ENCODE results near the gene FOXS1.
"Not testable (repeated sequence)": the region's sequence is repeated elsewhere in the genome, so short reads cannot be mapped to it uniquely, and the experiment has no call there.

Gene FOXS1

GRCh38 chr20:31820228-31820627 lies 25.2 kb downstream of the FOXS1 start:
- no peak for DNase-seq

GRCh38 chr20:31819083-31819784 lies 26.2 kb downstream of the FOXS1 start, which contains the start of gene MYLK2:
MYLK2 (plus strand) TSS chr20:31819356; CDS start chr20:31819581, 225 bp downstream.
- DNase-seq = no peak

DNA sequence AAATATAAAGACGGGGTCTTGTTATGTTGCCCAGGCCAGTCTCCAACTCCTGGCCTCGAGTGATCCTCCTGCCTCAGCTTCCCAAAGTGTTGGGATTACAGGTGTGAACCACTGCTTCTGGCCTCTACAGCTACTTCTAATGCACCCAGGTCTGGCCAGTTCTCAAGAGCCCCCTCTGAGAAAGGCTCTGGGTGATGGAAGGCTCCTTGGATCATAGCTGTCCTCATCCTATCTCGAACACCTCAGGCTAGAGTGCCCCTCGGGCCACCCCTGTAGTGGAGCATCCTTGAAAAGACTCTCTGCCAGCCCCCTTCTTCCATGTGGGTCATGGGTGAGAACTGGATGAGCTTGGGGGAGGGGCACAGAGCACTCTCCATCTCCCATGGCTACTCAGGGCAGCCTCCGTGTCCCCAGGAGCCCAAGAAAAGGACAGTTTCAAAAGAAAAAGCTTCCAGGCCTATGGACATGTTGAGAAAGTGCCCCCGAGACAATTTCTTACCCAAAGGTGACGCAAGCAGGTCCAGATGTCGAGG lies 27.0 kb downstream of the FOXS1 start:
- no peak for DNase-seq

DNA sequence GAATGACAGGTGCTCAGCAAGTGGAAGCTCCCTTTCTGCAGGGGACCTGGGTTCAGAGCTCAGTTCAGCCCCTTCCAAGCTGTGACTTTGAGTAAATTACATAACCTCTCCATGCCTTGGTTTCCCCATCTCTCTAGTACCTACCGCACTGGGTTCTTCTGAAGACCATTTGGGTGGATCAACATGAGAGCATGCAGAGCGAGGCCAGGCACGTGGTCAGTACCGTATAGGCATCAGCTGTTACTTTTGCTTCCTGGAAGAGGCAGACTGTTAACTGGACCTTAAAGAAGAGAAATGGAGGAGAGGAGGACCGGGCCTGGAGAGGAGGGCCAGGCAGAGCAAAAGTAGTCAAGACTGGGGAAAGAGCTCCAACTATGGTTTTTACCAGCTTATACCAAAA lies 27.9 kb downstream of the FOXS1 start:
- DNase-seq = no peak

DNA sequence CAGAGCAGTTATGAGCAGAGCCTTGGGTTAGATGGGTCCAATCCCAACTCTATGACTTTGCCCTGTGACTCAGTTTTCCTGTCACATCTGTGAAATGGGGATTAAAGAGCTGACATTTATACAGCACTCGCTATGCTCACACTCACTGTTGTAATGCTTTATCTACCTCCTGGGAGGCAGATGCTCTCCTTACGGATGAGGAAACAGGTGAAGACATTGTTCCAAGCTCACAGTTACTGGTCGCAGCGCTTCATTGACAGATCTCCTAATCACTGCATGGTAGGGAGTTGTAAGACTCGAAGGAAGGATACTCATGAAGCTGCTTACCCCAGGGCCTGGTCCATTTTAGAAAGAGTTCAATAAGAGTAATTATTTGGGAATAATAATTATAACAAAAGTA lies 29.2 kb downstream of the FOXS1 start:
- no peak for DNase-seq

DNA sequence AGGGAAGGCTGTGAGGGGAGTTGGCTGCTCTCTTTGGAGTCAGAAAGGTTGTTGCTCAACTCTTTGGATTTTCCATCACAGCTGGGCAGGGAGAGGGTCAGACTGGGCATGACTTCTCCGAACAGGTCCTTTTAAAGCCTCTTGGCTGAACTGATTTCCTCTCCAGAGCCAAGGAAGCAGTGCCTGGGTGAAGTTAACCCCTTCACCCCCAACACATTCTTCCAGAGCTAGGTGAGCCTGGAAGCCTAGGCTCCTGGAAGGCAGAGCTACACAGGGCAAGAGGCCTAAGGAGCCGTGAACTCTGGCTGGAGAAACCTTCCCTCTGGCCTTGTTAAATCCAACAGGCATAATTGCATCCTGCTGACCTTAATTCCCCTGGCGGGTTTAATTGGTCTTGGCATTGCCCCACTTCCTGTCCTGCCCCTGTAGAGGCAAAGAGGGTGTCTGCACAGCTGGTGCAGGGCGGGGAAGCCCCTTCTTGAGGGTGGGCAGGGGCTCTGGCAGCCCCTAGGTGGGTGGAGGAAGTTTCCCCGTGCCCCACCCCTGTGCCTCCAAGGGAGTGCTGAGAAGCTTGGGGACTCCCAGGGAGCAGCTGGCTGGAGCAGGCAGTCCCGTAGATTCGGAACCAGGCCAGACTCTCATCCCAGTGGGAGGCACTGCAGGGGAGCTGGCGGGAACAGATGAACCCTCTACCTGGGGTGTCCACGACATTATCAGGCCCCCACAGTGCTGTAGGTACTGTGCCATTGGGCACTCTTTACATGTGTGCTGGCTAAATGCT lies 29.8 kb downstream of the FOXS1 start:
- DNase-seq = no peak

DNA sequence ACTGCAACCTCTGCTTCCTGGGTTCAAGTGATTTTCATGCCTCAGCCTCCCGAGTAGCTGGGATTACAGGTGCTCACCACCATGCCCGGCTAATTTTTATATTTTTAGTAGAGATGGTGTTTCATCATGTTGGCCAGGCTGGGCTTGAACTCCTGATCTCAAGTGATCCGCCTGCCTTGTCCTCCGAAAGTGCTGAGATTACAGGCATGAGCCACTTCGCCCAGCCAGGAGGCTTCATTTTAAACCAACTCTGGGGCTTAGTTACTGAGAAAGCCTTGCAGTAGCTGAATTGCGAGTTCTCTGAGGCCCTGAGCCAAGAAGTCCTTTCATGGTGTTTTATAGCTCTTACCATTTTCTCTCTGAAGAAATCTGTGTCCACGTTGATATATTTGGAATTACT lies 31.3 kb downstream of the FOXS1 start:
- DNase-seq = not testable (repeated sequence)

DNA sequence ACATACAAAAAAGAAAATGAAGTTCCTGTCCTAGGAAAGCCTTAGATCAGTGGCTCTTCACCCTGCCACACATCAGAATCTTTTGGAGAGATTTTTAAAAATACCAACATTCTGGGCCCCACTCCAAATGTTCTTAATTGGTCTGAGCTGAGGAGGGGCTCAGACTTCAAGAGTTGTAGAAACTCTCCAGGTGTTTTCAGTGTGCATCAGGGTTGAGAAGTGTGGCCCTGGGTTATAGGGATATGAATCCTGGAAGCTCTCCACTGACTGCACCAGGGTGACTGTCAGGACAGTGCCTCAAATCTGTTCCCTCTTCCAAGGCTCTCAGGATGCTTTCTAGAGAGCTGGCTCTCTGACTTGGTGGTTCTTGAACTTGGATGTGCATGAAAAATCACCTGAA lies 31.8 kb downstream of the FOXS1 start:
- DNase-seq = no peak

GRCh38 chr20:31811796-31812728 lies 33.3 kb downstream of the FOXS1 start:
- no peak for DNase-seq

DNA sequence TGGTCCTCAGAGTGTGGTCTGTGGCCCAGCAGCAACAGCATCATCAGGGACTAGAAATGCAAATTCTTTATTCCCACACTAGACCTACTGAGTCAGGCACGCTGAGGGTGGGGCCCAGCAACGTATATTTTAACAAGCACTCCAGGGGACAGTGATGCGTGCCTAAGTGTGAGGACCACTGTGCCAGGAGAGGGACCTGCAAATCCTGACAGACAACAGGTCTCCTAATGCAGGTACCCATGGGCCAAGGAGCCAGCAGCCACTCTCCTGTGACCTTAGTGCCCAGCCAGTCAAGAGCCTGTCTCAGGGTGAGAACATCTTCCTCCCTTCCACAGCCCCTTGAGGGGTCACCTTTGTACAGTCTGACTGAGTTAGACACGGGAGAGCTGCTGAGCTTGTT lies 34.2 kb downstream of the FOXS1 start:
- no peak for DNase-seq

DNA sequence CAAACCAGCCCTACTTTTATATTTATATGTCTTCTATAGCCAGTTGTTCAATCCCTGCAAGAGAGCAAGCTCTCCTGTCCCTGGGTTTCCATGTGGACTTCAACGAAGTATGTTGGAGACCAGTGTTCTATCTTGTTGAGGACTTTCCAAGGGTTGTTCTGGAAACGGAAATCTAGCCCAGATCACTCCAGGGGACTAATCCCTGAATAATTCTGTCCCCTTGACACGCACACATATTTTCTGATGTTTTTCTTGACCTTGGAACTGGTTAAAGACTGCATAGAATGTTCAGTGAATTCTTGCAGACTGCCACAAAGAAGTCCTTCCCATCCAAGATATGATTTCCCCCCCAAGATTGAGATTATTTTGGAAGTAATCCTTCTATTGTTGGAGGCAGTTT lies 35.7 kb downstream of the FOXS1 start:
- DNase-seq = no peak

GRCh38 chr20:31808481-31808880 lies 36.9 kb downstream of the FOXS1 start:
- no peak for DNase-seq

DNA sequence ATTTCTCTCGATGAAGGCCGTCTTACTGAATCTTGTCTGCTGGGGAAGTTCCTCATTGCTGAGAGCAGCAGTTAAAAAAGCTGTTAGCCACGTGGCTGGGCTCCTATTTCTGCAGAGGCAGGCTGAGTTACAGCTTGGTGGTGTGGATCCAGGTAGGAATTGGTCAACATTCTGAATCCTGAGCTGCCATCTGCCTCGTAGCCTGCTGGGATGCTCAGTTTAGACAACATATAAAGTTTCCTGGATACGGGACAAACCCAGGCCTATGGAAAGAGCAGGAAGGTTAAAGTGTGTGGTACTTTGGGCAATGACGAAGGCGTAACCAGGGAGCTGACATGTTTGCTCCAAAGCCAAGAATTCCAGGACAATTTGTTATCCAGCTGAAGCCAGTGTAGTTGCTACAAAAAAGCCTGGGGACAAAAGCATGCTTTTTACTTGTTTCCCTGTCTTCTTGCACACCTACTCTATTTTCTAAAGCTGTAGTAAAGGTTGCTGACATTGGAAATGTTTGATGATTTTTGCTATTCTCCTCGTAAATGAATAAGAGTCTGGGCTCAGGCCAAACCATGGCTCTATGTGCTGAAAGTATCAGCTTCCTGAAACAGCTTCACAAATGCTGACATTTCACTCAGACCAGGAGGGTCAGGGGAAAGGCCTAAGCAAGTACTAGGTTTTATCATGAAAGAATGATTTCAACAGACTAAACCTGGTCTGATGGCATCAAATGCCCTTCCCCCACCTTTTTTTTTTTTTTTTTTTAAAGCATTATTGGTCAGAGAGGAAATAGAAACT lies 38.6 kb downstream of the FOXS1 start:
- DNase-seq = no peak

- DNase-seq = no peak
Measured at GRCh38 chr20:31803552-31804291, 41.7 kb downstream of the FOXS1 start.

- DNase-seq = no peak
Measured at GRCh38 chr20:31801508-31801907, 43.9 kb downstream of the FOXS1 start.

DNA sequence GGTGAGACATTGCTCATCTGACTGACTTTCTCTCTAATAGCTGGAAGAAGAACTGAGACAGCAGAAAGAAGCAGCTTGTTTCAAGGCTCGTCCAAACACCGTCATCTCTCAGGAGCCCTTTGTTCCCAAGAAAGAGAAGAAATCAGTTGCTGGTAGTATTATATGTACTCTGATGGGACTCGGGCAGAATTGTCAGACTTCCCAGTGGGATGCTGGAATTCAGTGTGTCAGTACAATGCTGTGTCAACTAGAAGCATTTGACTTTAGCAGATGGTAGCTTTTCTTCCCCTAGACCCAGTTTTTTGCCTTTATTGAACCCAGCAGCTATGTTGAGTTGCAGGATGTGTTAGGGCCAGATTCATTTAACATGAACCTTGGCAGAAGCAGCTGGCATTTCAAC lies 48.0 kb downstream of the FOXS1 start:
- no peak for DNase-seq
